ENCODE data around the gene EML3. TPM values are rescaled to one million over a fixed set of nuclear protein-coding genes. Genes with fewer than 3 reads are reported as not detected.

The EML3 gene
- total RNA-seq, 1 experiment from 2014 or later, result 51.1 TPM

- TF ChIP-seq IRF1 (CRISPR knock-in tag; IDR thresholded peaks at IDR 0.05), result peak; percentile 69; the same call in 1 of the 2 replicates
- TF ChIP-seq CBFB (CRISPR knock-in tag; IDR thresholded peaks at IDR 0.05; ENCODE audit: low read depth), result 0 out of 2 replicates have a peak, but pooled peaks have one; percentile 50
- TF ChIP-seq E2F4 (CRISPR knock-in tag; IDR thresholded peaks at IDR 0.05; ENCODE audit: borderline replicate concordance, low read depth), result no peak
- peak; percentile 81 for TF ChIP-seq ZNF281 (CRISPR knock-in tag; IDR thresholded peaks at IDR 0.05)
Measured at GRCh38 chr11:62602141-62603071, 10.2 kb downstream of the EML3 start (continued).

- Mint-ChIP-seq H3K4me1 (peaks cover 46% of the 10 kb centered on the region), H3K27ac (peak within 1 kb of the TSS; percentile 98), H3K9me3 (no peaks in the 10 kb centered on the region)
- TF ChIP-seq SP1 (CRISPR knock-in tag; conservative IDR thresholded peaks at IDR 0.05) (peak; percentile 75), PREB (CRISPR knock-in tag; IDR thresholded peaks at IDR 0.05; ENCODE audit: borderline replicate concordance) (0 out of 2 replicates have a peak, but pooled peaks have one; percentile 34), TEAD1 (CRISPR knock-in tag; IDR thresholded peaks at IDR 0.05) (peak; percentile 48; the same call in 1 of the 2 replicates), E2F5 (CRISPR knock-in tag; IDR thresholded peaks at IDR 0.05) (peak; percentile 63), RELA (CRISPR knock-in tag; IDR thresholded peaks at IDR 0.05; ENCODE audit: borderline replicate concordance) (peak; percentile 26; the same call in 1 of the 2 replicates), ARID4B (CRISPR knock-in tag; IDR thresholded peaks at IDR 0.05; ENCODE audit: borderline replicate concordance) (peak; percentile 84; the same call in 1 of the 2 replicates), FOXP4 (CRISPR knock-in tag; IDR thresholded peaks at IDR 0.05) (peak; percentile 9; the same call in 1 of the 2 replicates), ATF6 (CRISPR knock-in tag; IDR thresholded peaks at IDR 0.05) (no peak), ATF3 (CRISPR knock-in tag; conservative IDR thresholded peaks at IDR 0.05) (no peak), SOX15 (CRISPR knock-in tag; IDR thresholded peaks at IDR 0.05) (no peak)
Measured at GRCh38 chr11:62601372-62602140, 11.0 kb downstream of the EML3 start, which contains the start of gene MTA2. Gene MTA2 (minus strand): TSS chr11:62601865. CDS start chr11:62601450, 415 bp downstream.

More at GRCh38 chr11:62601372-62602140, 11.0 kb downstream of the EML3 start, which contains the start of gene MTA2:
- Mint-ChIP-seq H3K4me3 (peak within 1 kb of the TSS; percentile 91), H3K36me3 (peaks cover 40% of the 10 kb centered on the region), H3K27me3 (ENCODE audit: low read depth) (peaks cover 26% of the 10 kb centered on the region)
- CTCF ChIA-PET, result interaction anchor here (0.6 to 8.9 kb wide), 13 partner anchors 9 to 207 kb away, joined by 3 to 74 read pairs (median 5); partner anchors contain the start of genes B3GAT3, EEF1G, EML3 and HNRNPUL2
- POLR2A ChIA-PET, result interaction anchor here (0.6 to 3.1 kb wide), 17 partner anchors 10 to 251 kb away, joined by 3 to 53 read pairs (median 4); partner anchors contain the start of genes B3GAT3, BSCL2, C11orf98 and CSKMT
- DNase-seq (ENCODE audit: low spot score) (peak; percentile 99), ATAC-seq (peak; percentile 87)

Measured in WTC11 (cell line).